NCI-H748 treated with DMSO at 0.1 percent for 48 hours (cell line): Measurements from ENCODE around the gene CLRN1.
A peak's percentile ranks its signal among the peaks of the same experiment; 100 is the strongest.
"Not testable (repeated sequence)": the region's sequence is repeated elsewhere in the genome, so short reads cannot be mapped to it uniquely, and the experiment has no call there.

Experiments
- DNase-seq: peaks from one replicate; lab custom pipeline; 2025; lab: John Stamatoyannopoulos, UW

The CLRN1 gene

GRCh38 chr3:150972366-150973071, at the start of gene CLRN1:
CLRN1 (minus strand) TSS chr3:150972727; CDS start chr3:150972708, 19 bp downstream.
- DNase-seq, result no peak

GRCh38 chr3:151016478-151016795, 43.9 kb upstream of the CLRN1 start:
- DNase-seq, result no peak

GRCh38 chr3:151015767-151016477, 43.4 kb upstream of the CLRN1 start:
- DNase-seq, result peak; percentile 2

- DNase-seq, result no peak
These were observed 42.7 kb upstream of the CLRN1 start for GRCh38 chr3:151015181-151015580.

- no peak for DNase-seq
These were observed 42.0 kb upstream of the CLRN1 start for GRCh38 chr3:151014501-151015018.

GRCh38 chr3:151012753-151013152, 40.2 kb upstream of the CLRN1 start:
- DNase-seq, result no peak

- DNase-seq, result peak; percentile 58
These were observed 38.9 kb upstream of the CLRN1 start for GRCh38 chr3:151011427-151011826.

GRCh38 chr3:151009981-151010380, 37.5 kb upstream of the CLRN1 start:
- DNase-seq, result no peak

- no peak for DNase-seq
These were observed 36.9 kb upstream of the CLRN1 start for GRCh38 chr3:151009430-151009829.

GRCh38 chr3:151008699-151009098, 36.2 kb upstream of the CLRN1 start:
- DNase-seq, result no peak

- no peak for DNase-seq
These were observed 31.2 kb upstream of the CLRN1 start for GRCh38 chr3:151003768-151004134.

- no peak for DNase-seq
These were observed 30.7 kb upstream of the CLRN1 start for GRCh38 chr3:151003029-151003767.

GRCh38 chr3:151002003-151002981, 29.8 kb upstream of the CLRN1 start:
- no peak for DNase-seq

- DNase-seq, result no peak
These were observed 26.5 kb upstream of the CLRN1 start for GRCh38 chr3:150998996-150999395.

GRCh38 chr3:150996731-150997130, 24.2 kb upstream of the CLRN1 start:
- no peak for DNase-seq

GRCh38 chr3:150995510-150995909, 23.0 kb upstream of the CLRN1 start:
- DNase-seq, result no peak

- DNase-seq, result no peak
These were observed 16.7 kb upstream of the CLRN1 start for GRCh38 chr3:150989208-150989607.

- not testable (repeated sequence) for DNase-seq
These were observed 15.9 kb upstream of the CLRN1 start for GRCh38 chr3:150988395-150988794.

- no peak for DNase-seq
These were observed 13.2 kb upstream of the CLRN1 start for GRCh38 chr3:150985711-150986110.

GRCh38 chr3:150984066-150984465, 11.5 kb upstream of the CLRN1 start:
- no peak for DNase-seq

GRCh38 chr3:150978566-150979148, 6.1 kb upstream of the CLRN1 start:
- DNase-seq, result no peak
